Natural killer cell (primary cell): ENCODE results near the gene KIRREL3. TPM values are rescaled to one million over a fixed set of nuclear protein-coding genes. Genes with fewer than 3 reads are reported as not detected.

Source experiments
- ATAC-seq, 3 donors: fragments of 150-1000 bp in 2 of 3; fragments of 200-7000 bp in 1 of 3; cut with Tn5 transposase; 1 replicate in 1 of 3; 2 replicates in 2 of 3; pipeline ENCODE4 v1.10.0; 2021; ENCODE audit warnings: mild to moderate bottlenecking in 2 of 3, moderate library complexity in 2 of 3
- DNase-seq, 2 donors: peaks; one replicate each; pipeline versions ENCODE4 v3.0.0 to v3.0.0-alpha.2; 2013 to 2021; ENCODE audit warnings: mixed read lengths in 1 of 2
- H3K27ac ChIP-seq: one replicate; pipeline ENCODE4 v1.5.1; 2013; ENCODE audit warnings: mild to moderate bottlenecking, low read length
- H3K27me3 ChIP-seq: one replicate; pipeline ENCODE4 v1.6.1; 2013; ENCODE audit warnings: low read length; ENCODE audit not compliant: control insufficient read depth, insufficient read depth
- H3K36me3 ChIP-seq: one replicate; pipeline ENCODE4 v1.6.1; 2013; ENCODE audit warnings: low read length; ENCODE audit not compliant: control insufficient read depth, insufficient read depth
- H3K4me1 ChIP-seq: one replicate; pipeline ENCODE4 v1.6.1; 2013; ENCODE audit warnings: low read length; ENCODE audit not compliant: control insufficient read depth, insufficient read depth
- H3K4me3 ChIP-seq: one replicate; pipeline ENCODE4 v1.5.1; 2013; ENCODE audit warnings: low read length
- H3K9me3 ChIP-seq: one replicate; pipeline ENCODE4 v1.6.1; 2013; ENCODE audit warnings: low read length; ENCODE audit not compliant: control insufficient read depth, insufficient read depth
- H3K27ac Mint-ChIP-seq, 2 donors: one replicate each; pipeline ENCODE4 v1.8.0; 2022; ENCODE audit warnings: mild to moderate bottlenecking in 2 of 2, mixed read lengths in 2 of 2, moderate library complexity in 1 of 2
- H3K27me3 Mint-ChIP-seq, 2 donors: one replicate each; pipeline ENCODE4 v1.8.0; 2022; ENCODE audit warnings: low read depth in 2 of 2, mixed read lengths in 2 of 2
- H3K36me3 Mint-ChIP-seq: one replicate; pipeline ENCODE4 v1.8.0; 2022; ENCODE audit warnings: mixed read lengths
- H3K4me1 Mint-ChIP-seq, 2 donors: one replicate each; pipeline ENCODE4 v1.8.0; 2022; ENCODE audit warnings: mixed read lengths in 2 of 2
- H3K4me3 Mint-ChIP-seq: one replicate; pipeline ENCODE4 v1.8.0; 2022; ENCODE audit warnings: mild to moderate bottlenecking, moderate library complexity, mixed read lengths
- H3K9me3 Mint-ChIP-seq, 2 donors: one replicate each; pipeline ENCODE4 v1.8.0; 2022; ENCODE audit warnings: mixed read lengths in 2 of 2
- CTCF ChIP-seq: fragments of 200-600 bp; IDR thresholded peaks from one replicate; pipeline ENCODE4 v1.8.0; 2022; ENCODE audit warnings: antibody characterized with exemption
- WGBS: methylation state at CpG from one replicate; pipeline ENCODE4 v1.1.7; 2013; ENCODE audit warnings: missing lambda C conversion rate; ENCODE audit not compliant: insufficient coverage; 5-methylcytosine and 5-hydroxymethylcytosine counted together
- intact Hi-C: fragments of 100-400 bp; cut with micrococcal nuclease; formaldehyde crosslinking; loops from one replicate; pipeline ENCODE4 v1.14.2; 2022
- total RNA-seq, 4 donors: library from RNA; stranded (reverse); fragments of 120-200 nt in 1 of 4; gene quantifications; one replicate each; pipeline versions ENCODE4 v1.2.3 to v1.2.4, GENCODE V29; 2013 to 2022

Gene KIRREL3
- total RNA-seq, 3 donors from 2014 or later (not counting 1 experiment from before 2014, with no cell fraction given), result not detected

GRCh38 chr11:126585388-126585773 lies 415.2 kb downstream of the KIRREL3 start:
- Histone ChIP-seq H3K27me3 (no peaks in the 10 kb centered on the region), H3K4me3 (no peak overlapping the region), H3K27ac (no peak overlapping the region), H3K36me3 (no peaks in the 10 kb centered on the region), H3K9me3 (no peaks in the 10 kb centered on the region), H3K4me1 (no peaks in the 10 kb centered on the region)
- Mint-ChIP-seq H3K27me3 (no peaks in the 10 kb centered on the region), H3K36me3 (no peaks in the 10 kb centered on the region), H3K9me3 (no peaks in the 10 kb centered on the region), H3K27ac (no peak overlapping the region), H3K4me1 (no peaks in the 10 kb centered on the region), H3K4me3 (no peak overlapping the region)
- no peak for ATAC-seq
- no peak for TF ChIP-seq CTCF
- WGBS, result 89% methylated on average over 20 of the region's 20 CpGs
- intact Hi-C loops, result no loop called here
- DNase-seq, result no peak

- Mint-ChIP-seq H3K36me3 (no peaks in the 10 kb centered on the region), H3K4me3 (no peak overlapping the region), H3K27me3 (no peaks in the 10 kb centered on the region), H3K4me1 (no peaks in the 10 kb centered on the region), H3K9me3 (no peaks in the 10 kb centered on the region), H3K27ac (no peak overlapping the region)
- Histone ChIP-seq H3K4me1 (no peaks in the 10 kb centered on the region), H3K27ac (no peak overlapping the region), H3K4me3 (no peak overlapping the region), H3K36me3 (no peaks in the 10 kb centered on the region), H3K27me3 (no peaks in the 10 kb centered on the region), H3K9me3 (no peaks in the 10 kb centered on the region)
- TF ChIP-seq CTCF, result no peak
- no peak for ATAC-seq
- DNase-seq, result no peak
- intact Hi-C loops, result no loop called here
- 85% methylated on average over 24 of the region's 26 CpGs for WGBS
Observed at GRCh38 chr11:126583594-126584427, 416.8 kb downstream of the KIRREL3 start.

GRCh38 chr11:126583101-126583500 lies 417.5 kb downstream of the KIRREL3 start:
- no peak overlapping the region for H3K4me3 Mint-ChIP-seq
- ATAC-seq, result no peak

More at GRCh38 chr11:126583101-126583500, 417.5 kb downstream of the KIRREL3 start:
- Mint-ChIP-seq H3K4me1 (no peaks in the 10 kb centered on the region), H3K9me3 (no peaks in the 10 kb centered on the region), H3K27me3 (no peaks in the 10 kb centered on the region), H3K36me3 (no peaks in the 10 kb centered on the region), H3K27ac (no peak overlapping the region)
- Histone ChIP-seq H3K36me3 (no peaks in the 10 kb centered on the region), H3K27me3 (no peaks in the 10 kb centered on the region), H3K27ac (no peak overlapping the region), H3K4me1 (no peaks in the 10 kb centered on the region), H3K4me3 (no peak overlapping the region), H3K9me3 (no peaks in the 10 kb centered on the region)
- intact Hi-C loops, result no loop called here
- WGBS, result 89% methylated on average over 2 of the region's 3 CpGs
- no peak for TF ChIP-seq CTCF
- no peak for DNase-seq
